Activated naive CD8-positive, alpha-beta T cell treated with anti-CD3 and anti-CD28 coated beads, Interleukin-2, amount 50 U/mL, for 24 hours (primary cell): Measurements from ENCODE around the gene NCAN.
"Not testable (repeated sequence)": the region's sequence is repeated elsewhere in the genome, so short reads cannot be mapped to it uniquely, and the experiment has no call there.

ENCODE experiments used
- ATAC-seq: fragments of 150-1000 bp; cut with Tn5 transposase; one replicate; pipeline ENCODE4 v1.10.0; 2021
- DNase-seq: peaks from one replicate; pipeline ENCODE4 v3.0.0; 2021
- H3K27ac Mint-ChIP-seq: one replicate; pipeline ENCODE4 v1.8.0; 2021; ENCODE audit warnings: mild to moderate bottlenecking, mixed read lengths
- H3K27me3 Mint-ChIP-seq: one replicate; pipeline ENCODE4 v1.8.0; 2021; ENCODE audit warnings: mixed read lengths
- H3K36me3 Mint-ChIP-seq: one replicate; pipeline ENCODE4 v1.8.0; 2021; ENCODE audit warnings: low read depth, mixed read lengths
- H3K4me1 Mint-ChIP-seq: one replicate; pipeline ENCODE4 v1.8.0; 2021; ENCODE audit warnings: mixed read lengths
- H3K4me3 Mint-ChIP-seq: one replicate; pipeline ENCODE4 v1.8.0; 2021; ENCODE audit warnings: mild to moderate bottlenecking, moderate library complexity, mixed read lengths
- H3K9me3 Mint-ChIP-seq: one replicate; pipeline ENCODE4 v1.8.0; 2021; ENCODE audit warnings: mixed read lengths

NCAN gene

GRCh38 chr19:19226204-19226603 is 14.4 kb downstream of the NCAN start:
- Mint-ChIP-seq H3K4me1 (peaks cover 2% of the 10 kb centered on the region), H3K27ac (no peak overlapping the region), H3K4me3 (no peak overlapping the region), H3K36me3 (no peaks in the 10 kb centered on the region), H3K9me3 (no peaks in the 10 kb centered on the region), H3K27me3 (peaks cover 22% of the 10 kb centered on the region)
- no peak for ATAC-seq
- DNase-seq = no peak

- ATAC-seq = no peak
- H3K27ac Mint-ChIP-seq = no peak overlapping the region
Measured at GRCh38 chr19:19226663-19227062, 14.9 kb downstream of the NCAN start.

GRCh38 chr19:19227217-19227616 is 15.5 kb downstream of the NCAN start:
- no peaks in the 10 kb centered on the region for H3K36me3 Mint-ChIP-seq
- no peak for DNase-seq
- H3K4me1 Mint-ChIP-seq = peaks cover 2% of the 10 kb centered on the region
- no peaks in the 10 kb centered on the region for H3K9me3 Mint-ChIP-seq
- no peak overlapping the region for H3K4me3 Mint-ChIP-seq
- ATAC-seq = no peak
- H3K27ac Mint-ChIP-seq = no peak overlapping the region
- peaks cover 22% of the 10 kb centered on the region for H3K27me3 Mint-ChIP-seq

More at GRCh38 chr19:19226663-19227062, 14.9 kb downstream of the NCAN start:
- DNase-seq = no peak
- Mint-ChIP-seq H3K27me3 (peaks cover 22% of the 10 kb centered on the region), H3K9me3 (no peaks in the 10 kb centered on the region), H3K4me1 (peaks cover 2% of the 10 kb centered on the region), H3K36me3 (no peaks in the 10 kb centered on the region), H3K4me3 (no peak overlapping the region)

GRCh38 chr19:19229701-19230100 is 17.9 kb downstream of the NCAN start:
- H3K36me3 Mint-ChIP-seq = peaks cover 3% of the 10 kb centered on the region
- H3K4me3 Mint-ChIP-seq = no peak overlapping the region
- peaks cover 2% of the 10 kb centered on the region for H3K4me1 Mint-ChIP-seq
- H3K9me3 Mint-ChIP-seq = peaks cover 4% of the 10 kb centered on the region
- H3K27ac Mint-ChIP-seq = no peak overlapping the region
- no peak for ATAC-seq
- no peak for DNase-seq
- peaks cover 13% of the 10 kb centered on the region for H3K27me3 Mint-ChIP-seq

- Mint-ChIP-seq H3K27me3 (peaks cover 10% of the 10 kb centered on the region), H3K36me3 (peaks cover 3% of the 10 kb centered on the region), H3K27ac (no peak overlapping the region), H3K9me3 (peaks cover 7% of the 10 kb centered on the region), H3K4me1 (no peaks in the 10 kb centered on the region), H3K4me3 (no peak overlapping the region)
- no peak for DNase-seq
- ATAC-seq = no peak
Measured at GRCh38 chr19:19230999-19231398, 19.2 kb downstream of the NCAN start.

- DNase-seq (no peak), ATAC-seq (no peak)
- no peak overlapping the region for H3K27ac Mint-ChIP-seq
- H3K27me3 Mint-ChIP-seq = peaks cover 12% of the 10 kb centered on the region
- peaks cover 12% of the 10 kb centered on the region for H3K9me3 Mint-ChIP-seq
- no peaks in the 10 kb centered on the region for H3K4me1 Mint-ChIP-seq
- no peak overlapping the region for H3K4me3 Mint-ChIP-seq
- peaks cover 5% of the 10 kb centered on the region for H3K36me3 Mint-ChIP-seq
Measured at GRCh38 chr19:19232261-19232721, 20.5 kb downstream of the NCAN start.

- H3K9me3 Mint-ChIP-seq = peaks cover 12% of the 10 kb centered on the region
- H3K27ac Mint-ChIP-seq = no peak overlapping the region
- peaks cover 8% of the 10 kb centered on the region for H3K27me3 Mint-ChIP-seq
- ATAC-seq (no peak), DNase-seq (no peak)
- H3K36me3 Mint-ChIP-seq = peaks cover 5% of the 10 kb centered on the region
- no peaks in the 10 kb centered on the region for H3K4me1 Mint-ChIP-seq
- H3K4me3 Mint-ChIP-seq = no peak overlapping the region
Measured at GRCh38 chr19:19234220-19234816, 22.6 kb downstream of the NCAN start.

GRCh38 chr19:19236173-19236572 is 24.4 kb downstream of the NCAN start:
- H3K9me3 Mint-ChIP-seq = peaks cover 12% of the 10 kb centered on the region
- DNase-seq (no peak), ATAC-seq (no peak)
- H3K27me3 Mint-ChIP-seq = peaks cover 18% of the 10 kb centered on the region
- H3K4me3 Mint-ChIP-seq = no peak overlapping the region
- peaks cover 5% of the 10 kb centered on the region for H3K36me3 Mint-ChIP-seq
- H3K4me1 Mint-ChIP-seq = no peaks in the 10 kb centered on the region
- H3K27ac Mint-ChIP-seq = no peak overlapping the region

GRCh38 chr19:19238126-19238894 is 26.6 kb downstream of the NCAN start:
- no peak overlapping the region for H3K4me3 Mint-ChIP-seq
- peaks cover 17% of the 10 kb centered on the region for H3K27me3 Mint-ChIP-seq
- DNase-seq (no peak), ATAC-seq (no peak)
- peaks cover 5% of the 10 kb centered on the region for H3K36me3 Mint-ChIP-seq
- H3K9me3 Mint-ChIP-seq = peaks cover 12% of the 10 kb centered on the region
- no peaks in the 10 kb centered on the region for H3K4me1 Mint-ChIP-seq
- no peak overlapping the region for H3K27ac Mint-ChIP-seq

GRCh38 chr19:19239675-19240074 is 27.9 kb downstream of the NCAN start:
- Mint-ChIP-seq H3K27me3 (peaks cover 19% of the 10 kb centered on the region), H3K36me3 (peaks cover 3% of the 10 kb centered on the region), H3K4me3 (no peak overlapping the region), H3K9me3 (peaks cover 7% of the 10 kb centered on the region), H3K4me1 (no peaks in the 10 kb centered on the region), H3K27ac (no peak overlapping the region)
- ATAC-seq (no peak), DNase-seq (no peak)

GRCh38 chr19:19240476-19240875 is 28.7 kb downstream of the NCAN start:
- H3K4me3 Mint-ChIP-seq = no peak overlapping the region
- peaks cover 3% of the 10 kb centered on the region for H3K36me3 Mint-ChIP-seq
- H3K4me1 Mint-ChIP-seq = no peaks in the 10 kb centered on the region
- peaks cover 7% of the 10 kb centered on the region for H3K9me3 Mint-ChIP-seq
- ATAC-seq (no peak), DNase-seq (no peak)
- H3K27ac Mint-ChIP-seq = no peak overlapping the region
- H3K27me3 Mint-ChIP-seq = peaks cover 19% of the 10 kb centered on the region

GRCh38 chr19:19250196-19250801 is 38.5 kb downstream of the NCAN start:
- Mint-ChIP-seq H3K4me3 (no peak overlapping the region), H3K27me3 (peaks cover 31% of the 10 kb centered on the region), H3K27ac (no peak overlapping the region), H3K9me3 (no peaks in the 10 kb centered on the region), H3K4me1 (no peaks in the 10 kb centered on the region), H3K36me3 (no peaks in the 10 kb centered on the region)
- ATAC-seq (no peak), DNase-seq (no peak)

GRCh38 chr19:19253409-19253808 is 41.7 kb downstream of the NCAN start:
- not testable (repeated sequence) for H3K4me1 Mint-ChIP-seq, H3K4me3 Mint-ChIP-seq, ATAC-seq, DNase-seq, H3K27ac Mint-ChIP-seq, H3K9me3 Mint-ChIP-seq, H3K36me3 Mint-ChIP-seq
- peaks cover 49% of the 10 kb centered on the region for H3K27me3 Mint-ChIP-seq

GRCh38 chr19:19256072-19256969 is 44.6 kb downstream of the NCAN start:
- DNase-seq (no peak), ATAC-seq (no peak)
- Mint-ChIP-seq H3K4me3 (no peak overlapping the region), H3K9me3 (no peaks in the 10 kb centered on the region), H3K27ac (no peak overlapping the region), H3K4me1 (no peaks in the 10 kb centered on the region), H3K36me3 (no peaks in the 10 kb centered on the region), H3K27me3 (peaks cover 53% of the 10 kb centered on the region)
